IMR-90 (cell line): ENCODE results near the gene FNDC3B. TPM values are rescaled to one million over a fixed set of nuclear protein-coding genes. Genes with fewer than 3 reads are reported as not detected.

ENCODE experiments used
- ATAC-seq: fragments of 200-7000 bp; cut with Tn5 transposase; 2 replicates; pipeline ENCODE4 v1.9.1; 2020; ENCODE audit warnings: low read depth, mild to moderate bottlenecking, moderate library complexity
- BruUV-seq: library from RNA; stranded (reverse); fragments of 400-500 nt; replicated peaks from 2 replicates; lab custom pipeline; 2021; lab: Mats Ljungman, UMichigan
- CTCF ChIA-PET: fragments of 300-600 bp; formaldehyde crosslinking; extraction: SDS; loops from one replicate; lab custom pipeline; 2021; ENCODE audit warnings: antibody characterized with exemption; lab: Yijun Ruan, JAX
- POLR2A ChIA-PET: fragments of 300-600 bp; sonication (Branson Sonifier 250); formaldehyde crosslinking; loops from one replicate; lab custom pipeline; 2022; ENCODE audit warnings: antibody characterized with exemption; ENCODE audit not compliant: unreplicated experiment; lab: Charles Lee
- DNase-seq: peaks from one replicate; pipeline ENCODE4 v3.0.0; 2013
- H2AFZ ChIP-seq: replicated peaks from 2 replicates; pipeline ENCODE3; 2013; ENCODE audit warnings: low read length, mild to moderate bottlenecking; ENCODE audit not compliant: poor library complexity
- H2AK5ac ChIP-seq: 2 replicates; pipeline ENCODE4 v1.6.1; 2013; ENCODE audit warnings: low read depth, low read length, inconsistent platforms
- H2AK9ac ChIP-seq: replicated peaks from 2 replicates; pipeline ENCODE3; 2013; ENCODE audit warnings: mild to moderate bottlenecking, low read depth, low read length, moderate library complexity; ENCODE audit not compliant: poor library complexity
- H2BK120ac ChIP-seq: 2 replicates; pipeline ENCODE4 v1.6.1; 2013; ENCODE audit warnings: low read depth, low read length, inconsistent platforms
- H2BK15ac ChIP-seq: 3 replicates; pipeline ENCODE4 v1.6.1; 2013; ENCODE audit warnings: low read depth, low read length, inconsistent platforms
- H2BK20ac ChIP-seq: 2 replicates; pipeline ENCODE4 v1.6.1; 2013; ENCODE audit warnings: low read depth, mild to moderate bottlenecking, inconsistent platforms, low read length, moderate library complexity
- H2BK5ac ChIP-seq: 2 replicates; pipeline ENCODE4 v1.6.1; 2013; ENCODE audit warnings: mild to moderate bottlenecking, low read depth, low read length, inconsistent platforms; ENCODE audit not compliant: poor library complexity, severe bottlenecking
- H3K14ac ChIP-seq: replicated peaks from 2 replicates; pipeline ENCODE4 v1.6.1; 2013; ENCODE audit warnings: low read depth, low read length, inconsistent platforms
- H3K18ac ChIP-seq: 2 replicates; pipeline ENCODE4 v1.6.1; 2013; ENCODE audit warnings: low read depth, low read length, control low read depth
- H3K23ac ChIP-seq: 2 replicates; pipeline ENCODE4 v1.6.1; 2013; ENCODE audit warnings: low read depth, low read length, inconsistent platforms
- H3K27ac ChIP-seq: 2 replicates; pipeline ENCODE4 v1.5.1; 2013; ENCODE audit warnings: mild to moderate bottlenecking, control low read depth, low read length; ENCODE audit not compliant: insufficient read depth
- H3K27me3 ChIP-seq: 2 replicates; pipeline ENCODE4 v1.6.1; 2013; ENCODE audit warnings: low read length; ENCODE audit not compliant: control insufficient read depth, insufficient read depth
- H3K36me3 ChIP-seq: 2 replicates; pipeline ENCODE4 v1.6.1; 2013; ENCODE audit warnings: low read length, mixed read lengths; ENCODE audit not compliant: control insufficient read depth, insufficient read depth
- H3K4ac ChIP-seq: 2 replicates; pipeline ENCODE4 v1.6.1; 2013; ENCODE audit warnings: low read depth, low read length, inconsistent platforms
- H3K4me1 ChIP-seq: 2 replicates; pipeline ENCODE4 v1.6.1; 2013; ENCODE audit warnings: low read length, mixed read lengths; ENCODE audit not compliant: control insufficient read depth, insufficient read depth
- H3K4me2 ChIP-seq: 2 replicates; pipeline ENCODE4 v1.6.1; 2013; ENCODE audit warnings: low read depth, mild to moderate bottlenecking, control low read depth, low read length, moderate library complexity
- H3K4me3 ChIP-seq: 2 replicates; pipeline ENCODE4 v1.5.1; 2013; ENCODE audit warnings: low read depth, mild to moderate bottlenecking, control low read depth, low read length, moderate library complexity; ENCODE audit not compliant: insufficient read depth
- H3K56ac ChIP-seq: 2 replicates; pipeline ENCODE4 v1.6.1; 2013; ENCODE audit warnings: low read length, inconsistent platforms; ENCODE audit not compliant: insufficient read depth; ENCODE audit errors: extremely low read depth
- H3K79me1 ChIP-seq, 2 experiments: 2 replicates each; pipeline ENCODE4 v1.6.1; 2013; ENCODE audit warnings: low read length in 2 of 2, inconsistent platforms in 1 of 2, low read depth in 1 of 2
- H3K9ac ChIP-seq: 2 replicates; pipeline ENCODE4 v1.6.1; 2013; ENCODE audit warnings: low read depth, low read length, control low read depth
- H3K9me1 ChIP-seq: 2 replicates; pipeline ENCODE4 v1.6.1; 2013; ENCODE audit warnings: low read length, inconsistent platforms; ENCODE audit not compliant: insufficient read depth
- H3K9me3 ChIP-seq: 2 replicates; pipeline ENCODE4 v1.6.1; 2013; ENCODE audit warnings: low read length; ENCODE audit not compliant: control insufficient read depth, insufficient read depth
- H4K20me1 ChIP-seq: 2 replicates; pipeline ENCODE4 v1.6.1; 2013; ENCODE audit warnings: low read length, inconsistent platforms; ENCODE audit not compliant: insufficient read depth
- H4K5ac ChIP-seq: 2 replicates; pipeline ENCODE4 v1.6.1; 2013; ENCODE audit warnings: mild to moderate bottlenecking, low read depth, low read length, control low read depth
- H4K8ac ChIP-seq, 2 experiments: 2 replicates each; pipeline ENCODE4 v1.6.1; 2013; ENCODE audit warnings: low read depth in 2 of 2, low read length in 2 of 2, control low read depth in 1 of 2, inconsistent platforms in 1 of 2
- H4K91ac ChIP-seq: 2 replicates; pipeline ENCODE4 v1.6.1; 2013; ENCODE audit warnings: low read depth, low read length, inconsistent platforms; ENCODE audit not compliant: insufficient read depth
- BHLHE40 ChIP-seq: fragments of 150-350 bp; IDR thresholded peaks from 2 replicates; pipeline ENCODE4 v1.6.1; 2016; ENCODE audit warnings: mild to moderate bottlenecking, low read depth, low read length
- CEBPB ChIP-seq: IDR thresholded peaks from 2 replicates; pipeline ENCODE4 v1.6.1; 2012; ENCODE audit warnings: low read depth, low read length, improper control_type of control experiment
- CHD1 ChIP-seq: IDR thresholded peaks from 2 replicates; pipeline ENCODE4 v1.6.1; 2012; ENCODE audit warnings: low read depth, low read length, improper control_type of control experiment
- CTCF ChIP-seq: conservative IDR thresholded peaks from 2 replicates; pipeline ENCODE4 v1.5.1; 2012; ENCODE audit warnings: mild to moderate bottlenecking, low read depth, low read length, improper control_type of control experiment
- ELK1 ChIP-seq: fragments of 150-350 bp; IDR thresholded peaks from 2 replicates; pipeline ENCODE4 v1.6.1; 2016; ENCODE audit warnings: low read depth, mild to moderate bottlenecking, low read length, moderate library complexity, borderline replicate concordance
- FOS ChIP-seq: fragments of 150-350 bp; IDR thresholded peaks from 2 replicates; pipeline ENCODE4 v1.6.1; 2016; ENCODE audit warnings: low read depth, low read length
- MAFK ChIP-seq: IDR thresholded peaks from 2 replicates; pipeline ENCODE4 v1.6.1; 2012; ENCODE audit warnings: low read depth, low read length, improper control_type of control experiment
- MAZ ChIP-seq: IDR thresholded peaks from 2 replicates; pipeline ENCODE4 v1.6.1; 2012; ENCODE audit warnings: low read depth, mild to moderate bottlenecking, low read length, improper control_type of control experiment, moderate library complexity, borderline replicate concordance
- MXI1 ChIP-seq: IDR thresholded peaks from 2 replicates; pipeline ENCODE4 v1.6.1; 2012; ENCODE audit warnings: low read depth, mild to moderate bottlenecking, low read length, moderate library complexity, borderline replicate concordance
- NFE2L2 ChIP-seq: fragments of 150-350 bp; IDR thresholded peaks from 2 replicates; pipeline ENCODE4 v1.6.1; 2016; ENCODE audit warnings: low read depth, mild to moderate bottlenecking, low read length
- POLR2A ChIP-seq: IDR thresholded peaks from 2 replicates; pipeline ENCODE4 v1.6.1; 2012; ENCODE audit warnings: mild to moderate bottlenecking, low read depth, low read length
- RAD21 ChIP-seq: IDR thresholded peaks from 2 replicates; pipeline ENCODE4 v1.6.1; 2012; ENCODE audit warnings: low read length, improper control_type of control experiment
- RCOR1 ChIP-seq: IDR thresholded peaks from 2 replicates; pipeline ENCODE4 v1.6.1; 2012; ENCODE audit warnings: mild to moderate bottlenecking, low read length, improper control_type of control experiment; ENCODE audit not compliant: insufficient replicate concordance
- RFX5 ChIP-seq: IDR thresholded peaks from 2 replicates; pipeline ENCODE4 v1.8.0; 2012; ENCODE audit warnings: low read depth, mild to moderate bottlenecking, low read length, moderate library complexity
- USF2 ChIP-seq: fragments of 150-350 bp; IDR thresholded peaks from 2 replicates; pipeline ENCODE4 v1.6.1; 2017; ENCODE audit warnings: mild to moderate bottlenecking, antibody characterized with exemption, low read length, low read depth
- WGBS, 2 experiments: methylation state at CpG; one replicate each; pipeline versions ENCODE4 v1.1.5 to v1.1.7; 2013; ENCODE audit warnings: missing lambda C conversion rate in 2 of 2; ENCODE audit not compliant: insufficient read length in 1 of 2; ENCODE audit errors: extremely low coverage in 2 of 2; 5-methylcytosine and 5-hydroxymethylcytosine counted together
- dilution Hi-C: fragments of 300-500 bp; cut with HindIII; formaldehyde crosslinking; loops from one replicate; pipeline ENCODE4 v1.14.3; 2018; ENCODE audit warnings: low sequenced_read_pairs; ENCODE audit not compliant: unreplicated experiment
- in situ Hi-C: fragments of 300-500 bp; cut with MboI; formaldehyde crosslinking; loops from 3 replicates; pipeline ENCODE4 v1.14.3; 2019; ENCODE audit warnings: low sequenced_read_pairs, inconsistent platforms, mixed read lengths
- intact Hi-C: fragments of 100-400 bp; cut with micrococcal nuclease; formaldehyde crosslinking; loops from 2 replicates; pipeline ENCODE4 v1.10.0; 2022
- polyA plus RNA-seq, 3 experiments: library from polyadenylated mRNA; depleted of rRNA; stranded (reverse); fragments of >200 nt; gene quantifications; 2 replicates each; pipeline ENCODE4 v1.2.3, GENCODE V29; 2012; ENCODE audit warnings: low replicate concordance in 1 of 3
- total RNA-seq: library from RNA; depleted of rRNA; stranded (reverse); fragments of >200 nt; gene quantifications from 2 replicates; pipeline ENCODE4 v1.2.3, GENCODE V29; 2012

Gene FNDC3B
- total and polyA plus RNA-seq, 2 of the 4 experiments (the other 2 are of a cell fraction), result 23.9 to 150 TPM

- ATAC-seq, result no peak
- Histone ChIP-seq H3K18ac (peak overlapping the region; percentile 91), H2BK15ac (peak overlapping the region; percentile 7; the same call in 2 of the 3 replicates), H4K91ac (peak overlapping the region; percentile 34), H3K79me1 (peaks cover 42 to 78% of the 10 kb centered on the region in 2 experiments), H4K5ac (peak overlapping the region; percentile 89), H2BK20ac (peak overlapping the region; percentile 62), H2BK120ac (peak overlapping the region; percentile 53), H3K27me3 (no peaks in the 10 kb centered on the region), H3K4ac (peak overlapping the region; percentile 57; the same call in 1 of the 2 replicates), H3K4me2 (peak overlapping the region; percentile 65), H3K27ac (peak overlapping the region; percentile 59; the same call in 1 of the 2 replicates), H2AK9ac (no peak overlapping the region), H3K23ac (peak overlapping the region; percentile 26; the same call in 1 of the 2 replicates), H2BK5ac (peak overlapping the region; percentile 75), H3K36me3 (peaks cover 36% of the 10 kb centered on the region), H3K14ac (peak overlapping the region; percentile 24), H4K20me1 (peaks cover 10% of the 10 kb centered on the region; the same call in 1 of the 2 replicates), H3K9me1 (peaks cover 39% of the 10 kb centered on the region), H3K4me1 (peaks cover 37% of the 10 kb centered on the region), H3K4me3 (no peak overlapping the region), H4K8ac (peak overlapping the region in 1 of 2 experiments; percentile 61; a peak in 3 of 4 replicates), H3K56ac (peak overlapping the region; percentile 3), H3K9me3 (no peaks in the 10 kb centered on the region), H2AFZ (no peak overlapping the region), H3K9ac (no peak overlapping the region), H2AK5ac (peak overlapping the region; percentile 78; the same call in 1 of the 2 replicates)
- dilution Hi-C loops, result no loop called here
- CTCF ChIA-PET, result interaction anchor here (1.4 kb wide), 1 partner anchor 15 kb away, joined by 3 read pairs; no protein-coding TSS in a partner anchor
- no peak for TF ChIP-seq FOS
- TF ChIP-seq CHD1, result no peak
- no peak for TF ChIP-seq CEBPB
- TF ChIP-seq MAFK, result no peak
- no peak for TF ChIP-seq CTCF
- TF ChIP-seq RCOR1, result no peak
- TF ChIP-seq POLR2A, result no peak
- TF ChIP-seq MXI1, result no peak
- no peak for TF ChIP-seq ELK1
- TF ChIP-seq BHLHE40, result no peak
- no peak for TF ChIP-seq RFX5
- no peak for TF ChIP-seq USF2
- no peak for TF ChIP-seq RAD21
- no peak for TF ChIP-seq NFE2L2
- TF ChIP-seq MAZ, result no peak
- BruUV-seq, result no TSS peak
- 92% methylated on average over 4 of the region's 8 CpGs; no CpG with 5 or more reads in 1 of the 2 experiments for WGBS, 2 experiments
- intact Hi-C loops, result no loop called here
- in situ Hi-C loops, result no loop called here
- POLR2A ChIA-PET, result interaction anchor here (0.6 kb wide), 1 partner anchor 217 kb away, joined by 3 read pairs; no protein-coding TSS in a partner anchor
- DNase-seq, result no peak
Measured at GRCh38 chr3:172317481-172317880, 278.1 kb downstream of the FNDC3B start.
